ENCODE measurements around the gene GPNMB. TPM values are rescaled to one million over a fixed set of nuclear protein-coding genes. Genes with fewer than 3 reads are reported as not detected.

Gene GPNMB
- total RNA-seq, 1 donor: 0.27 TPM

- no peak for DNase-seq (ENCODE audit: low read depth in 2 of 3, low spot score in 2 of 3)
Observed at GRCh38 chr7:23268167-23268566, 21.6 kb downstream of the GPNMB start.

GRCh38 chr7:23268746-23269145 lies 22.2 kb downstream of the GPNMB start:
- no peak for DNase-seq (ENCODE audit: low read depth in 2 of 3, low spot score in 2 of 3)

- DNase-seq (ENCODE audit: low read depth in 2 of 3, low spot score in 2 of 3): no peak
Observed at GRCh38 chr7:23272275-23272674, 25.7 kb downstream of the GPNMB start.

GRCh38 chr7:23273141-23273599 lies 26.6 kb downstream of the GPNMB start:
- peak; percentile 66 to 95 (median 93) for DNase-seq (ENCODE audit: low read depth in 2 of 3, low spot score in 2 of 3)

- no peak for DNase-seq (ENCODE audit: low read depth in 2 of 3, low spot score in 2 of 3)
Observed at GRCh38 chr7:23275912-23276311, 29.3 kb downstream of the GPNMB start.

- DNase-seq (ENCODE audit: low read depth in 2 of 3, low spot score in 2 of 3): peak in 2 of 3 donors; percentile 37 to 68
Observed at GRCh38 chr7:23276376-23276775, 29.8 kb downstream of the GPNMB start.

- DNase-seq (ENCODE audit: low read depth in 2 of 3, low spot score in 2 of 3): no peak
Observed at GRCh38 chr7:23276947-23277346, 30.4 kb downstream of the GPNMB start.

- DNase-seq (ENCODE audit: low read depth in 2 of 3, low spot score in 2 of 3): peak; percentile 21 to 92 (median 68)
Observed at GRCh38 chr7:23277359-23277989, 30.9 kb downstream of the GPNMB start.

GRCh38 chr7:23279819-23280525 lies 33.4 kb downstream of the GPNMB start:
- no peak for DNase-seq (ENCODE audit: low read depth in 2 of 3, low spot score in 2 of 3)

GRCh38 chr7:23283086-23283485 lies 36.5 kb downstream of the GPNMB start:
- no peak for DNase-seq (ENCODE audit: low read depth in 2 of 3, low spot score in 2 of 3)

- DNase-seq (ENCODE audit: low read depth in 2 of 3, low spot score in 2 of 3): no peak
Observed at GRCh38 chr7:23284871-23285270, 38.3 kb downstream of the GPNMB start.

- no peak for DNase-seq (ENCODE audit: low read depth in 2 of 3, low spot score in 2 of 3)
Observed at GRCh38 chr7:23285657-23286646, 39.4 kb downstream of the GPNMB start.

GRCh38 chr7:23287612-23288011 lies 41.0 kb downstream of the GPNMB start:
- no peak for DNase-seq (ENCODE audit: low read depth in 2 of 3, low spot score in 2 of 3)

GRCh38 chr7:23290993-23291392 lies 44.4 kb downstream of the GPNMB start:
- DNase-seq (ENCODE audit: low read depth in 2 of 3, low spot score in 2 of 3): no peak

- DNase-seq (ENCODE audit: low read depth in 2 of 3, low spot score in 2 of 3): no peak
Observed at GRCh38 chr7:23291957-23292560, 45.5 kb downstream of the GPNMB start.

- no peak for DNase-seq (ENCODE audit: low read depth in 2 of 3, low spot score in 2 of 3)
Observed at GRCh38 chr7:23292623-23293022, 46.0 kb downstream of the GPNMB start.

- DNase-seq (ENCODE audit: low read depth in 2 of 3, low spot score in 2 of 3): no peak
Observed at GRCh38 chr7:23293500-23294073, 47.0 kb downstream of the GPNMB start.

GRCh38 chr7:23294549-23295400 lies 48.2 kb downstream of the GPNMB start:
- DNase-seq (ENCODE audit: low read depth in 2 of 3, low spot score in 2 of 3): no peak

GRCh38 chr7:23295401-23295697 lies 48.8 kb downstream of the GPNMB start:
- DNase-seq (ENCODE audit: low read depth in 2 of 3, low spot score in 2 of 3): no peak
